OCI-LY3 (cell line): Measurements from ENCODE around the gene HSPA1B.

ENCODE experiments used
- H2AFZ ChIP-seq: fragments of 200-600, 300-600 bp; shearing (Covaris generic); 2 replicates; pipeline ENCODE4 v1.6.0; 2014; ENCODE audit warnings: antibody characterized with exemption, low read depth, low read length
- H3K27ac ChIP-seq: fragments of 200-600, 300-600 bp; sonication (generic); 2 replicates; pipeline ENCODE4 v1.5.1; 2014; ENCODE audit warnings: mild to moderate bottlenecking, low read length, moderate library complexity, mixed read lengths
- H3K27me3 ChIP-seq: fragments of 200-600, 300-600 bp; sonication (generic); 2 replicates; pipeline ENCODE4 v1.6.1; 2014; ENCODE audit warnings: low read depth, low read length, mixed read lengths
- H3K36me3 ChIP-seq: fragments of 200-600, 300-600 bp; sonication (generic); replicated peaks from 2 replicates; pipeline ENCODE3; 2014; ENCODE audit warnings: low read depth, low read length, mixed read lengths
- H3K4me1 ChIP-seq: fragments of 300-600, 200-600 bp; sonication (generic); 2 replicates; pipeline ENCODE4 v1.6.1; 2014; ENCODE audit warnings: low read length, mixed read lengths
- H3K4me2 ChIP-seq: fragments of 200-600, 300-600 bp; sonication (generic); 2 replicates; pipeline ENCODE4 v1.6.1; 2014; ENCODE audit warnings: low read length, mixed read lengths
- H3K4me3 ChIP-seq: fragments of 300-600, 200-600 bp; sonication (generic); 2 replicates; pipeline ENCODE4 v1.5.1; 2014; ENCODE audit warnings: antibody characterized with exemption, mild to moderate bottlenecking, low read length, moderate library complexity
- H3K79me2 ChIP-seq: fragments of 300-600, 200-600 bp; shearing (Covaris generic); 2 replicates; pipeline ENCODE4 v1.6.1; 2014; ENCODE audit warnings: mild to moderate bottlenecking, low read length, mixed read lengths
- H3K9ac ChIP-seq: fragments of 300-600, 200-600 bp; shearing (Covaris generic); 2 replicates; pipeline ENCODE4 v1.6.0; 2014; ENCODE audit warnings: mild to moderate bottlenecking, low read length, moderate library complexity
- H3K9me3 ChIP-seq: fragments of 200-600, 300-600 bp; shearing (Covaris generic); 2 replicates; pipeline ENCODE4 v1.6.1; 2014; ENCODE audit warnings: low read length, mixed read lengths; ENCODE audit not compliant: insufficient read depth
- H4K20me1 ChIP-seq: fragments of 200-600, 300-600 bp; sonication (generic); 2 replicates; pipeline ENCODE4 v1.6.1; 2016; ENCODE audit warnings: low read length, mixed read lengths; ENCODE audit not compliant: insufficient read depth
- EZH2phosphoT487 ChIP-seq: fragments of 200-600 bp; shearing (Covaris generic); IDR thresholded peaks from 2 replicates; pipeline ENCODE4 v1.6.1; 2018; ENCODE audit warnings: antibody characterized with exemption, mixed run types, low read depth
- TF ChIP-seq, protein P1 (sequence below): fragments of 200-600, 300-600 bp; sonication (generic); IDR thresholded peaks from 2 replicates; pipeline ENCODE4 v1.5.1; 2014; ENCODE audit warnings: antibody characterized with exemption, low read length, low read depth

Gene HSPA1B

GRCh38 chr6:31842053-31842452, 14.5 kb downstream of the HSPA1B start:
- Histone ChIP-seq H3K27me3 (no peaks in the 10 kb centered on the region), H3K9ac (no peak overlapping the region), H3K79me2 (peaks cover 15% of the 10 kb centered on the region), H3K4me3 (no peak overlapping the region), H3K36me3 (peaks cover 34% of the 10 kb centered on the region), H3K27ac (no peak overlapping the region), H2AFZ (no peak overlapping the region), H4K20me1 (peaks cover 8% of the 10 kb centered on the region), H3K9me3 (no peaks in the 10 kb centered on the region), H3K4me2 (no peak overlapping the region), H3K4me1 (peaks cover 8% of the 10 kb centered on the region)
- TF ChIP-seq, protein P1, sequence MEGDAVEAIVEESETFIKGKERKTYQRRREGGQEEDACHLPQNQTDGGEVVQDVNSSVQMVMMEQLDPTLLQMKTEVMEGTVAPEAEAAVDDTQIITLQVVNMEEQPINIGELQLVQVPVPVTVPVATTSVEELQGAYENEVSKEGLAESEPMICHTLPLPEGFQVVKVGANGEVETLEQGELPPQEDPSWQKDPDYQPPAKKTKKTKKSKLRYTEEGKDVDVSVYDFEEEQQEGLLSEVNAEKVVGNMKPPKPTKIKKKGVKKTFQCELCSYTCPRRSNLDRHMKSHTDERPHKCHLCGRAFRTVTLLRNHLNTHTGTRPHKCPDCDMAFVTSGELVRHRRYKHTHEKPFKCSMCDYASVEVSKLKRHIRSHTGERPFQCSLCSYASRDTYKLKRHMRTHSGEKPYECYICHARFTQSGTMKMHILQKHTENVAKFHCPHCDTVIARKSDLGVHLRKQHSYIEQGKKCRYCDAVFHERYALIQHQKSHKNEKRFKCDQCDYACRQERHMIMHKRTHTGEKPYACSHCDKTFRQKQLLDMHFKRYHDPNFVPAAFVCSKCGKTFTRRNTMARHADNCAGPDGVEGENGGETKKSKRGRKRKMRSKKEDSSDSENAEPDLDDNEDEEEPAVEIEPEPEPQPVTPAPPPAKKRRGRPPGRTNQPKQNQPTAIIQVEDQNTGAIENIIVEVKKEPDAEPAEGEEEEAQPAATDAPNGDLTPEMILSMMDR: no peak
- no peak for TF ChIP-seq EZH2phosphoT487

DNA sequence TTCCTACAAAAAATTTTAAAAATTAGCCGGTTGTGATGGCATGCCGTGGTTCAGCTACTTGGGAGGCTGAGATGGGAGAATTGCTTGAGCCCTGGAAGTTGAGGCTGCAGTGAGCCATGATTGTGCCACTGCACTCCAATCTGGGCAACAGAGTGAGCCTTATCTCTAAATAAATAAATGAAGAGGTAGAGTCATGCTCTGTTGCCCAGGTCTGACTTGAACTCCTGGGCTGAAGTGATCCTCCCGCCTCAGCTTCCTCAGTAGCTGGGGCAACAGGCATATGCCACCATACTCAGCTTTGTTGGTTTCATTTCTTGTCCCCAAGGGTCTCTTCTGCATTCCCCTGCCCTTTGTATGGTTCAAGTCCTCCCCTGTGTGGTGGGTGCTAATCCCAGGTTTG, 17.0 kb downstream of the HSPA1B start:
- Histone ChIP-seq H3K27ac (no peak overlapping the region), H3K4me2 (no peak overlapping the region), H3K9me3 (no peaks in the 10 kb centered on the region), H3K79me2 (no peaks in the 10 kb centered on the region), H4K20me1 (no peaks in the 10 kb centered on the region), H3K27me3 (no peaks in the 10 kb centered on the region), H3K4me1 (no peaks in the 10 kb centered on the region), H3K4me3 (no peak overlapping the region), H3K9ac (no peak overlapping the region), H2AFZ (no peak overlapping the region), H3K36me3 (peaks cover 15% of the 10 kb centered on the region)
- no peak for TF ChIP-seq EZH2phosphoT487
- TF ChIP-seq, protein P1: no peak

- no peak overlapping the region for H3K9ac ChIP-seq
- H3K36me3 ChIP-seq: no peaks in the 10 kb centered on the region
- H3K4me3 ChIP-seq: no peak overlapping the region
- no peak overlapping the region for H3K4me2 ChIP-seq
- H3K27me3 ChIP-seq: no peaks in the 10 kb centered on the region
- no peak for TF ChIP-seq EZH2phosphoT487
- TF ChIP-seq, protein P1: no peak
- no peaks in the 10 kb centered on the region for H3K9me3 ChIP-seq
- H4K20me1 ChIP-seq: no peaks in the 10 kb centered on the region
- H2AFZ ChIP-seq: no peak overlapping the region
- H3K27ac ChIP-seq: no peak overlapping the region
- no peaks in the 10 kb centered on the region for H3K4me1 ChIP-seq
- H3K79me2 ChIP-seq: no peaks in the 10 kb centered on the region
These were observed 19.9 kb downstream of the HSPA1B start for GRCh38 chr6:31847276-31847978.

DNA sequence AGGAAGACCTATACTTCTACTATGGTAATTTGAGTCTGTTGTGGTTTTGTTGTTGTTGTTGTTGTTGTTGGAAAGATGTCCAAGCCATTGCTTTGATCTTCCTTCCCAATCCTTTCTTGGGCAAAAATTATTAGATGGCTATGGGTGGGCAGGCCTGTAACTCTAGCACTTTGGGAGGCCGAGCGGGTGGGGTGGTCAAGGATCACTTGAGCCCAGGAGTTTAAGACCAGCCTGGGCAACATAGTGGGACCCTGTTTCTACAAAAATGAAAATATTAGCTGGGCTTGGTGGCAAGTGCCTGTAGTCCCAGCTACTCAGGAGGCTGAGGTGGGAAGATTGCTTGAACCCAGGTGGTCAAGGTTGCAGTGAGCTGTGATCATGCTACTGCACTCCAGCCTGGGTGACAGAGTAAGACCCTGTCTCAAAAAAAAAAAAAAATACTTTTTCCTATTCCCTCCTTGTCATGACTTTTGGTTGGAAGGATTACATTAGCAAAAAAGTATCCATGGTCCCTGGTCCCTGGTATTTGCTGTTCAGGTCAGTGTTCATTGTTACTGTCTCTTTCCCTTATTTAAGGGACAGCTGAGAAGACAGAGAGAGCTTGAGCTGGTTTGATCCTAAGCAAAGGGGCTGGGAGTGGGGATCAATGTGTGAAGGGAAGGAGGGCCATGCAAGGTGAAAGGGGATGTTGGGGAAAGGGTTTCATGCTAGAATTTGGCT, 23.4 kb downstream of the HSPA1B start:
- TF ChIP-seq, protein P1: no peak
- TF ChIP-seq EZH2phosphoT487: no peak
- H3K79me2 ChIP-seq: no peaks in the 10 kb centered on the region

More for the DNA sequence above, 23.4 kb downstream of the HSPA1B start:
- Histone ChIP-seq H3K4me2 (no peak overlapping the region), H3K4me3 (no peak overlapping the region), H3K4me1 (no peaks in the 10 kb centered on the region), H3K27ac (no peak overlapping the region), H3K9me3 (no peaks in the 10 kb centered on the region), H2AFZ (no peak overlapping the region), H3K27me3 (no peaks in the 10 kb centered on the region), H4K20me1 (no peaks in the 10 kb centered on the region), H3K36me3 (no peaks in the 10 kb centered on the region), H3K9ac (no peak overlapping the region)
